NCI-H146 treated with DMSO at 0.1 percent for 48 hours (cell line): ENCODE measurements around the gene OR6K3.
"Not testable (repeated sequence)": the region's sequence is repeated elsewhere in the genome, so short reads cannot be mapped to it uniquely, and the experiment has no call there.

Experiments used
- DNase-seq: peaks from one replicate; lab custom pipeline; 2025; ENCODE audit not compliant: unreplicated experiment; lab: John Stamatoyannopoulos, UW

The OR6K3 gene

DNA sequence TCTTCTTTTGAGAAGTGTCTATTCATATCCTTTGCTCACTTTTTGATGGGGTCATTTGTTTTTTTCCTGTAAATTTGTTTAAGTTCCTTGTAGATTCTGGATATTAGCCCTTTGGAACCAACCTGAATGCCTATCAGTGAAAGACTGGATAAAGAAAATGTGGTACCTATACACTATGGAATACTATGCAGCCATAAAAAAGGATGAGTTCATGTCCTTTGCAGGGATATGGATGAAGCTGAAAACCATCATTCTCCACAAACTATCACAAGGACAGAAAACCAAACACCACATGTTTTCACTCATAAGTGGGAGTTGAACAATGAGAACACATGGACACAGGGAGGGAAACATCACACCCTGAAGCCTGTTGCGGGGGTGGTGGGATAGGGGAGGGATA, 32.2 kb downstream of the OR6K3 start:
- not testable (repeated sequence) for DNase-seq

DNA sequence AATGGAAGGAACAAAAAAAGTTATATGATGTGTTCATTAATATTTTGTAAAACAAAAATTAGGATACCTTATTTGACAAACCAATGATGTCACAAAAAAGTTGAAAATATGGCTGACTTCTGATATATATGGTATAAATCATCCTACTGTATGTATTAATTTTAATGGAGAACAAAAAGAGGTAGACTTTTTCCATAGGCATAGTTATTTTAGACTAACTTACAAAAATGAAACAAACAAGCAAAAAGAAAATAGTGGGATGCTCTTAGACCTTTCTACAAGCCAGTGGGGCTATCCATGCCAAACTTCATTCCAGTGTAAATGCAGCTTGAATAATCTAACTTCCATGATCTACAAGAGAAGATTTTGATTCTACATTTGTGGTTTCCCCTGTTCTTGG, 33.5 kb downstream of the OR6K3 start:
- DNase-seq = no peak

DNA sequence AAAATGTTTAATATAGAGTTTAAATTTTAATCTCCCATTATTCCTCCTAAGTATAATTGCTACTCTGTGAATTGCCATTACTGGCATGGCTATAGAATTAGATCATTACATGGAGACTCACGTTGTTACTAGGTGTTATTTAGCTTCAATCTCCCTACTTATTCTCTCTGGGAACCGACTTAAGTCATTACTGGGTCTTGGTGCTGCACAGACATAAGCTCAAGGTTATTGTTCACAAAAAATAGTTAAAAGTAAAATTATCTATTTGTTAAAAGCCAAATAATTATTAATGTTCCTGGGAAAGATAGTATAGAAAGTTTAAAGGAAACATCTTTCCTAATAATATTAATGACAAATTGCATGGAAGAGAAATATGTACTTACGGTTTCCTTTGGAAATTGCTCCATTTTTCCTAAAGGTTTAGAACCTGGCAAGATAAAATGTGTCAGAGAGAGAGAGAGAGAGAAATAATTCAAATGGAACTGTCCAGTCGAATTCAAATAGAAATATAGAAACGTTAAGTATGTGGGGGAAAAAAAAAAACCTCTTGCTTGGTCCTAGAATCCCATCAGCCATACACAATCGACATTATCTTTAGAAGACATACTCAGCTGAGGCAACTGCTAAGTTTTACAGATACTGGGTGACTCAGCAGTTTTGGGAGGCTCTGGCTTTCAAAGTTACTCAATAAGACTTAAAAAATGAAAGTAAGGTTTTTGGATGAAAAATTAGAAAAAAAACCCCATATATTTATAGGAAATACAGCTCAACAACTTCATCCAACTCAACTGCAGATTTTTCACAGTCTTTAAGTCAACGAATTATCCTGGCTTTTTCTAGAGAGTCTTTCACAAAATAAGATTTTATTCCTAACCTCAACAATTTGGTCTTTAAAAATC, 34.2 kb downstream of the OR6K3 start, which contains the start of gene SPTA1:
SPTA1 (minus strand) TSS at position 605 of the 899 bp plus-strand sequence; CDS start at position 407, 198 bp downstream.
- no peak for DNase-seq

GRCh38 chr1:158685085-158685484, 35.4 kb downstream of the OR6K3 start:
- no peak for DNase-seq

DNA sequence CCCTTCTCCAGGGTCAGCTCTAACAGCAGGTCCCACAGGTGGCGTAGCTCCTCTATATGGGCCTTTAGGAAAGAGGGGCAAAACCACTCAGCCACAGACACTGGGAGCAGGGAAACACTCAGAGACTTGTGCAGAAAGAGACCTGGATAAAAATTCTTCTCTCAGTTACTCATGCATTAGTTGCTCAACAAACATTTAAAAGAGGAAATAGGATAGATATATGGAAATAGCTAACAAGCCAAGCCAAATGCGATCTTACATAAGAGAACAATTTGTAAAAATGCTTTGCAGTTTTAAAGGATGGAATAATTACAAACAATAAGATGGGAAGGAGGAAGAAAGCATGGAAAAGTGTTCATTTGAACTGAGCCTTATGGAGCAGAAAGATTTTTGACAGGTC, 38.9 kb downstream of the OR6K3 start:
- DNase-seq = no peak

DNA sequence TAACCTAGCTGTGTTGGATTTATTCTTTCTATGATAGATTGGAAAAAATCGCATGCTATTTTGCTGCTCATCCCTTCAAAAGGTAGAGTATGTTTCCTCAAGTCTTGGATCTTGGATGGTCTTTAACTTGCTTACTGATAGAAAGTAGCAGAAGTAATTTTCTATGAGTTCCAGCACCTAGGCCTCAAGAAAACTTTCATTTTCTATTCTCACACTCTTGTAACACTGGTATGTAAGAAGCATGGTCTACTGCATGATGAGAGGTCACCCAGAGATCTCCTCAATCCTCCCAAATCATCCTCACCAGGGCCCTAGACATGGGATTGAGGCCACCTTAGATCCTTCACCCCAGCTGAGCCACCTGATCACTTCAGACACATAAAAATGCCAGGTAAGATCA, 41.2 kb downstream of the OR6K3 start:
- no peak for DNase-seq

DNA sequence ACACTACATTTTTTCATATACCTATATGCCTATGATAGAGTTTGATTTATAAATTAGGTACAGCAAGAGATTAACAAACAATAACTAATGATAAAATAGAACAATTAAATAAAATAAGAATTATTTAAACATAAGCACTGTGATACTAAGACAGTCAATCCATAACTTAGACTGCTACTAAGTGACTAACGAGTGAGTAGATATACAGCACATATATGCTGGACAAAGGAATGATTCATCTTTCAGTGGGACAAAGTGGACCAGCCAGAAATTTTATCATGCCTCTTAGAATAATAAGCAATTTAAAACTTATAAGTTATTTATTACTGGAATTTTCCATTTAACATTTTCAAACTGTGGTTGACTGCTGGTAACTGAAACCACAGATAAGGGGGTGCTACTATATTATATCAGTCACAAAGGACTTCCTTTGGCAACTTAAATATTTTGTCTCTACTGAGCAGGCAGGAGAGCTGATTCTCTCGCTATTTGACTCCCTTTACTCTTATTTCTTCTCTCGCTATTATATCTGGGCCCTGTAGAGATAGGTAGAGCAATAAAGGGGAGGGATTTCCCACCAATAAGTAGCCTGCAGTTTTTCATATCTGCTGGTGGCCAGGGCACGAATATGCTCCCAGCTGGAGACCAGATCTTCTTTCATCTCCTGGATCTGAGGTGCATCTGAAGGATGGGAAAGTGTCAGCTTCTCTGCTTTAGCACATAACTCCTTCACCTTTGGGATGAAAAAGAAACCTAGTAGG, 44.8 kb downstream of the OR6K3 start:
- DNase-seq = no peak

DNA sequence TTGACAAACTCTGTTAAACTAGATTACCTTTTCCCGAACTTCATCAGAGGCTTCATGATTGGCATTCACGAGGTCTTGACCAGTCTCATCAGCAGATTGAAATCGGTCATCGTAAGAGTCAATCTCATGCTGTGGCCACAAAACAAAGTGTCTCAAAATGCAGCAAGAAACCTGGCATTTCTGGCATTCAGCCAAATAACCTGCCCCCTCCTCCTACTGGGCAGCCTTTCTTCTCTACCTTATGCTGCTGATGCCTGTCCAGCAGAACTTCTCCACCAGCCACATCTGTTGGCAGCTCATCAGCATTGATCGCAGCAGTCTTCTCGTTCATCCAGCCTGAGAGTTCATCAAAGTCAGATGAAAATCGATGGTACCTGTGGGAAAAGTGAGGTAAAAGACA, 46.2 kb downstream of the OR6K3 start:
- no peak for DNase-seq
